Left lung (tissue), 10 donors: ENCODE data around the gene ATXN7. TPM values are rescaled to one million over a fixed set of nuclear protein-coding genes. Genes with fewer than 3 reads are reported as not detected.

Experiments
- ATAC-seq: fragments of 200-7000 bp; cut with Tn5 transposase; one replicate; pipeline ENCODE4 v1.9.1; 2020; ENCODE audit warnings: moderate library complexity
- DNase-seq, 4 donors: peaks; one replicate each; pipeline ENCODE4 v3.0.0-alpha.2; 2013 to 2020
- H3K27ac ChIP-seq, 2 donors: fragments of 200-600 bp; sonication (generic) in 1 of 2; one replicate each; pipeline versions ENCODE4 v1.5.0 to v1.8.0; 2020 to 2021
- H3K27me3 ChIP-seq, 2 donors: fragments of 200-600 bp; sonication (generic) in 1 of 2; one replicate each; pipeline versions ENCODE4 v1.5.0 to v1.8.0; 2020 to 2021
- H3K36me3 ChIP-seq, 2 donors: fragments of 200-600 bp; sonication (generic) in 1 of 2; one replicate each; pipeline versions ENCODE4 v1.5.0 to v1.8.0; 2020 to 2021
- H3K4me1 ChIP-seq, 2 donors: fragments of 200-600 bp; one replicate each; pipeline ENCODE4 v1.8.0; 2021
- H3K4me3 ChIP-seq, 2 donors: fragments of 200-600 bp; sonication (generic) in 1 of 2; one replicate each; pipeline versions ENCODE4 v1.5.0 to v1.8.0; 2020 to 2021; ENCODE audit warnings: mild to moderate bottlenecking in 1 of 2
- H3K9me3 ChIP-seq, 2 donors: fragments of 200-600 bp; sonication (generic) in 1 of 2; one replicate each; pipeline versions ENCODE4 v1.5.0 to v1.8.0; 2020 to 2021
- intact Hi-C, 2 donors: fragments of 100-400 bp; cut with DNase I; formaldehyde crosslinking; loops; one replicate each; pipeline versions ENCODE4 v1.11.2 to v1.14.2; 2022
- polyA plus RNA-seq, 6 donors: library from polyadenylated mRNA; unstranded; fragments of 120-200 nt; gene quantifications; one replicate each; pipeline ENCODE4 v1.2.1, GENCODE V29; 2013; ENCODE audit not compliant: insufficient read length in 6 of 6
- total RNA-seq, 2 donors: library from RNA; stranded (reverse); fragmentation: NEBNext Ultra II Directional; extraction: Animal tissue kit (Norgen Biotek cat#: 25700); gene quantifications; one replicate each; pipeline ENCODE4 v1.2.1, GENCODE V29; 2021
- TF ChIP-seq, protein P1 (sequence below), 2 donors: fragments of 200-600 bp; sonication (generic) in 1 of 2; IDR thresholded peaks; one replicate each; pipeline versions ENCODE4 v1.5.0 to v1.8.0; 2021; ENCODE audit warnings: antibody characterized with exemption in 2 of 2
- donor health status: DM: no; HTN: yes; CAD: no.
- donor health status: DM: no; HTN: no; CAD: no.

The ATXN7 gene
- total and polyA plus RNA-seq, 8 donors: 23.4 to 32.5 (median 26.0) TPM

GRCh38 chr3:64039332-64039731 lies 175.7 kb downstream of the ATXN7 start:
- H3K27me3 ChIP-seq: peaks cover 0 to 7% of the 10 kb centered on the region in 2 donors
- TF ChIP-seq, protein P1, sequence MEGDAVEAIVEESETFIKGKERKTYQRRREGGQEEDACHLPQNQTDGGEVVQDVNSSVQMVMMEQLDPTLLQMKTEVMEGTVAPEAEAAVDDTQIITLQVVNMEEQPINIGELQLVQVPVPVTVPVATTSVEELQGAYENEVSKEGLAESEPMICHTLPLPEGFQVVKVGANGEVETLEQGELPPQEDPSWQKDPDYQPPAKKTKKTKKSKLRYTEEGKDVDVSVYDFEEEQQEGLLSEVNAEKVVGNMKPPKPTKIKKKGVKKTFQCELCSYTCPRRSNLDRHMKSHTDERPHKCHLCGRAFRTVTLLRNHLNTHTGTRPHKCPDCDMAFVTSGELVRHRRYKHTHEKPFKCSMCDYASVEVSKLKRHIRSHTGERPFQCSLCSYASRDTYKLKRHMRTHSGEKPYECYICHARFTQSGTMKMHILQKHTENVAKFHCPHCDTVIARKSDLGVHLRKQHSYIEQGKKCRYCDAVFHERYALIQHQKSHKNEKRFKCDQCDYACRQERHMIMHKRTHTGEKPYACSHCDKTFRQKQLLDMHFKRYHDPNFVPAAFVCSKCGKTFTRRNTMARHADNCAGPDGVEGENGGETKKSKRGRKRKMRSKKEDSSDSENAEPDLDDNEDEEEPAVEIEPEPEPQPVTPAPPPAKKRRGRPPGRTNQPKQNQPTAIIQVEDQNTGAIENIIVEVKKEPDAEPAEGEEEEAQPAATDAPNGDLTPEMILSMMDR (IDR thresholded peaks at IDR 0.05): no peak
- H3K36me3 ChIP-seq: no peaks in the 10 kb centered on the region
- no peaks in the 10 kb centered on the region for H3K9me3 ChIP-seq
- no peak overlapping the region for H3K27ac ChIP-seq
- no peak overlapping the region for H3K4me3 ChIP-seq
- H3K4me1 ChIP-seq: no peaks in the 10 kb centered on the region
- intact Hi-C loops: loop anchor here in 1 of 2 donors (10.0 kb wide), 1 partner anchor 365 kb away; no protein-coding TSS in a partner anchor
- no peak for ATAC-seq
- no peak for DNase-seq

DNA sequence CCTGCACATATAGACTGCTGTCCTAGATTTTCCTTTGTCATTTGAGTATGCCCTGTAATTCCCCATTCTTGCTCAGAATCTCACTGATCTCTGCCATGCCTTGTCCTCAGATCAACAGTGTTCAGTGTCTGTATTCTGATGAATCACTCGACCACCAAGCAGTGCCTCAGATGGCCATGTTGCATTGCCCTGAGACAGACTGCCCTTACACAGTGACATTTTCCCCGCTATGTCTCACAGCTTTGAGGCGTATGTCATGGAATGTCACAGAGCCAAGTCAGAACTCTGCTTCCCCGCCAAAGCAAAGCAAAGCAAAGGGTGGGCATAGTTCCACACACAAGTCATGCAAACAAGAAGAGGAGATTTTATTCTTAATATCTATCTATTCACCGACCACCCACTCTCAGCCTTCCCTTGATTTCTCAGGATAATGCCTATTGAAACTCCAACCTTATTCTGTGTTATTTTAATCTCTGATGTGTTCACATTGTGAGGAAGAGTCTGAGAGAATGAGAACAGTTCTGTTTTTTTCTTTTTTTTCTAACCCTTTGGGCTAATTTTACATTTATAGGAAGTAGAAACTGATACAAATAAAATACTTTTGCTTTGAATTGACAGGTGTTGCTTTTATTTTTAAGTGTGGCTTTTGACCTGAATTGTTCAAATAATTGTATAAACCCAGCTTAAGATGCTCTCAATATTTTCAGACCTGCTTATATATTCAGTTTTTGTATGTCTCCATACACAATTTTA lies 176.5 kb downstream of the ATXN7 start:
- intact Hi-C loops: loop anchor here in 1 of 2 donors (10.0 kb wide), 1 partner anchor 365 kb away; no protein-coding TSS in a partner anchor

DNA sequence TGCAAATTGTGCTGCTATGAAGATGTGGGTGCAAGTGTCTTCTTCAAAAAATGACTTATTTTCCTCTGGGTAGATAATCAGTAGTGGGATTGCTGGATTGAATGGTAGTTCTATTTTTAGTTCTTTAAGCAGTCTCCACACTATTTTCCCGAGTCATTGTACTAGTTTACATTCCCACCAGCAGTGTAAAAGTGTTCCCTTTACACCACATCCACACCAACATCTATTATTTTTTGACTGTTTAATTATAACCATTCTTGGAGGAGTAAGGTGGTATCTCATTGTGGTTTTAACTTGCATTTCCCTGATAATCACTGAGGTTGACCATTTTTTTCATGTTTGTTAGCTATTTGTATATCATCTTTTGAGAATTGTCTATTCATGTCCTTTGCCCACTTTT lies 179.3 kb downstream of the ATXN7 start:
- TF ChIP-seq, protein P1 (IDR thresholded peaks at IDR 0.05): no peak
- intact Hi-C loops: no loop called here

More for the DNA sequence above, 176.5 kb downstream of the ATXN7 start:
- no peak overlapping the region for H3K27ac ChIP-seq
- no peak for ATAC-seq
- TF ChIP-seq, protein P1 (IDR thresholded peaks at IDR 0.05): no peak
- H3K4me3 ChIP-seq: no peak overlapping the region
- no peaks in the 10 kb centered on the region for H3K36me3 ChIP-seq
- no peaks in the 10 kb centered on the region for H3K4me1 ChIP-seq
- DNase-seq: no peak
- H3K27me3 ChIP-seq: peaks cover 0 to 7% of the 10 kb centered on the region in 2 donors
- no peaks in the 10 kb centered on the region for H3K9me3 ChIP-seq

GRCh38 chr3:64046592-64046991 lies 182.9 kb downstream of the ATXN7 start:
- H3K27ac ChIP-seq: no peak overlapping the region
- peaks cover 0 to 4% of the 10 kb centered on the region in 2 donors for H3K27me3 ChIP-seq
- no peak for DNase-seq
- TF ChIP-seq, protein P1 (IDR thresholded peaks at IDR 0.05): no peak
- no peaks in the 10 kb centered on the region for H3K9me3 ChIP-seq
- intact Hi-C loops: no loop called here
- H3K36me3 ChIP-seq: no peaks in the 10 kb centered on the region
- no peaks in the 10 kb centered on the region for H3K4me1 ChIP-seq
- ATAC-seq: peak; percentile 64
- no peak overlapping the region for H3K4me3 ChIP-seq

More for the DNA sequence above, 179.3 kb downstream of the ATXN7 start:
- no peaks in the 10 kb centered on the region for H3K36me3 ChIP-seq
- H3K27ac ChIP-seq: no peak overlapping the region
- H3K4me1 ChIP-seq: no peaks in the 10 kb centered on the region
- DNase-seq: no peak
- H3K4me3 ChIP-seq: no peak overlapping the region
- H3K27me3 ChIP-seq: peaks cover 0 to 7% of the 10 kb centered on the region in 2 donors
- H3K9me3 ChIP-seq: no peaks in the 10 kb centered on the region
- ATAC-seq: no peak

- no peaks in the 10 kb centered on the region for H3K27me3 ChIP-seq
- no peaks in the 10 kb centered on the region for H3K36me3 ChIP-seq
- H3K9me3 ChIP-seq: no peaks in the 10 kb centered on the region
- TF ChIP-seq, protein P1 (IDR thresholded peaks at IDR 0.05): no peak
- no peaks in the 10 kb centered on the region for H3K4me1 ChIP-seq
- ATAC-seq (peak; percentile 74), DNase-seq (no peak)
- intact Hi-C loops: no loop called here
- H3K27ac ChIP-seq: no peak overlapping the region
- H3K4me3 ChIP-seq: no peak overlapping the region
Observed at GRCh38 chr3:64046996-64047594, 183.4 kb downstream of the ATXN7 start.
